Hippocampal formation (tissue), 2 donors: Measurements from ENCODE around the gene SPRTN.

ENCODE experiments used
- DNase-seq, 2 donors: peaks; one replicate each; lab custom pipeline; 2025; lab: John Stamatoyannopoulos, UW

Gene SPRTN

GRCh38 chr1:231338270-231339128 lies at the start of gene SPRTN:
Gene SPRTN, plus strand, starts transcription at chr1:231338293. Its CDS starts 91 bp downstream, at chr1:231338384.
- no peak for DNase-seq

- no peak for DNase-seq
Observed at GRCh38 chr1:231295938-231296337, 42.2 kb upstream of the SPRTN start.

- no peak for DNase-seq
Observed at GRCh38 chr1:231301990-231302389, 36.1 kb upstream of the SPRTN start.

- DNase-seq: no peak
Observed at GRCh38 chr1:231310391-231310934, 27.6 kb upstream of the SPRTN start.

GRCh38 chr1:231311720-231312431 lies 26.2 kb upstream of the SPRTN start:
- DNase-seq: no peak

GRCh38 chr1:231312432-231312788 lies 25.7 kb upstream of the SPRTN start:
- DNase-seq: no peak

- no peak for DNase-seq
Observed at GRCh38 chr1:231313661-231314060, 24.4 kb upstream of the SPRTN start.

- DNase-seq: no peak
Observed at GRCh38 chr1:231315887-231316286, 22.2 kb upstream of the SPRTN start.

- DNase-seq: no peak
Observed at GRCh38 chr1:231317306-231318014, 20.6 kb upstream of the SPRTN start.

- no peak for DNase-seq
Observed at GRCh38 chr1:231318015-231318355, 20.1 kb upstream of the SPRTN start.

- DNase-seq: no peak
Observed at GRCh38 chr1:231318568-231318967, 19.5 kb upstream of the SPRTN start.

- no peak for DNase-seq
Observed at GRCh38 chr1:231319080-231319479, 19.0 kb upstream of the SPRTN start.

GRCh38 chr1:231322880-231323530 lies 15.1 kb upstream of the SPRTN start:
- DNase-seq: no peak

GRCh38 chr1:231324660-231325059 lies 13.4 kb upstream of the SPRTN start:
- DNase-seq: no peak

GRCh38 chr1:231326248-231326647 lies 11.8 kb upstream of the SPRTN start:
- no peak for DNase-seq

- no peak for DNase-seq
Observed at GRCh38 chr1:231327617-231328016, 10.5 kb upstream of the SPRTN start.

- DNase-seq: no peak
Observed at GRCh38 chr1:231329483-231329882, 8.6 kb upstream of the SPRTN start.

- DNase-seq: no peak
Observed at GRCh38 chr1:231332761-231333160, 5.3 kb upstream of the SPRTN start.

- DNase-seq: no peak
Observed at GRCh38 chr1:231334079-231334666, 3.9 kb upstream of the SPRTN start.

- no peak for DNase-seq
Observed at GRCh38 chr1:231334952-231335351, 3.1 kb upstream of the SPRTN start.
